CD1c-positive myeloid dendritic cell (primary cell): Measurements from ENCODE around the gene AMOTL1.
"Not testable (repeated sequence)": the region's sequence is repeated elsewhere in the genome, so short reads cannot be mapped to it uniquely, and the experiment has no call there.

Experiments used
- DNase-seq: peaks from one replicate; pipeline ENCODE4 v3.0.0-alpha.2; 2016; ENCODE audit errors: extremely low spot score

Gene AMOTL1

DNA sequence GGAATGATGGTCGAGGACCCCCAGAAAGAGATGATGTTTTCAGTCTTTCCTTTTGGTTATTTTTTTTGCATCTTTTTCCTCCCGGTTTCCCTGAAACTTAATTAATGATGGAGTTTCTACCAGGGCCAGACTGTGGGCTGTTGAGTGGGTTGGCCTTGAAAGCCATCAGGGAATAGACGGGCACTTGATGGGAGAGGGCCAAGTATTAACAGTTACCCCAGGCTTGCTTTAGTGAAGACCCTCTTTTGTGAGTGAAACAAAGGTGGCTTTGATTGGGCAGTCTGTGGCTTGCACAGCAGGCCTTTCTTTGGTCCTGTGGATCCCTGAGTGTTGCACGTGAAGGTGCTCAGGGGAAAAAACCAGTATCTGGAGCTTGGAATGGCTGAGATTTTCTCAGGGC, 56.9 kb downstream of the AMOTL1 start:
- DNase-seq = no peak

DNA sequence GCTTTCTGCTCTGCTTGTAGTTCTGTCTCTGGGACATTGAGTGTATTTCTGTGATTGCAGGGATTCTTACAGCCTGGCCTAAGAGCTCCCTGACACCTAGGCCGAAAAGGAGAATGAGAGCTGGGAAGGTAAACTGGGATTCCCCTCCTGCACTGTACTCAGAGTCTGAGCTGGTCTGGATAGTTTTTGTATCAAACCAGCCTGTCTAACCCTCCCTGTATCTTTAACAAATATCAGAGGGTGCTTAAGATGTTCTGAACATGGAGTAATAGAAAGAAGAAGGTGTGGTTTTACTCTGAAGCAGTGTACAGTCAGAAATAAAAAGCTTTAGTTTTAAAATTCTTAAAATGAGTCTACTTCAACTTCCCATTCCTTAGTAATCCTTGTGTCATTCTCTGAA, 57.3 kb downstream of the AMOTL1 start:
- DNase-seq = no peak

DNA sequence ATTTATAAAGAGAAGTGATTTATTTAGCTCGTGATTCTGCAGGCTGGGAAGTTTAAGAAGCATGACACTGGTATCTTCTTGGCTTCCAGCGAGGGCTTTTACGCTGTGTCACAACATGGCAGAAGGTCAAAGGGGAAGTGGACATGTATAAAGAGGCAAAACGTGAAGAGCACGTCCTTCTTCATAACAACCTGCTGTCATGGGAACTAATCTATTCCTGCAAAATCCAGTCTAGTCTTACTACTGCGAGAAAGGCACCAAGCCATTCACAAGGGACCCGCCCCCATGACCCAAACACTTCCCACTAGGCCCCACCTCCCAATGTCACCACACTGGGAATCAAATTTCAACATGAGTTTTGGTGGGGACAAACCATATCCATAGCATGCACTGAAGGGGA, 58.3 kb downstream of the AMOTL1 start:
- DNase-seq = no peak

DNA sequence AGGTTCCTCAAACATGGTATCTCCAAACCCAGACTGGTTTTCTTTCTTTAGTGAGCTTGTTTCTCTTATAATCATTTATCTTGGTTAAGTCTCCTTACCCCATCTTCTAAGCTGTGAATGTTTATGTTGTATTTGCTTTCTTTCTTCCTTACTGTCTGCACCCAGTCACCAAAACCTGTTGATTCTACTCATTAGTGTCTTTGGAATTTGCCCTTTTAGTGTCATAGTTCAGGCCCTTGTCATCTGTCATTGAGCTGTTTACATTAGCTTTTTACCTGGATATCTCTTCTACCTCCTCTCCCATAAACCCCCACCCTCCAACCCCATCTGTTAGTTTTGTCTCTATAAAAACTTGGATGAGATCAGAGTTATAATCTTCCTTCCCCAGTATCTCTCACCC, 59.9 kb downstream of the AMOTL1 start:
- no peak for DNase-seq

DNA sequence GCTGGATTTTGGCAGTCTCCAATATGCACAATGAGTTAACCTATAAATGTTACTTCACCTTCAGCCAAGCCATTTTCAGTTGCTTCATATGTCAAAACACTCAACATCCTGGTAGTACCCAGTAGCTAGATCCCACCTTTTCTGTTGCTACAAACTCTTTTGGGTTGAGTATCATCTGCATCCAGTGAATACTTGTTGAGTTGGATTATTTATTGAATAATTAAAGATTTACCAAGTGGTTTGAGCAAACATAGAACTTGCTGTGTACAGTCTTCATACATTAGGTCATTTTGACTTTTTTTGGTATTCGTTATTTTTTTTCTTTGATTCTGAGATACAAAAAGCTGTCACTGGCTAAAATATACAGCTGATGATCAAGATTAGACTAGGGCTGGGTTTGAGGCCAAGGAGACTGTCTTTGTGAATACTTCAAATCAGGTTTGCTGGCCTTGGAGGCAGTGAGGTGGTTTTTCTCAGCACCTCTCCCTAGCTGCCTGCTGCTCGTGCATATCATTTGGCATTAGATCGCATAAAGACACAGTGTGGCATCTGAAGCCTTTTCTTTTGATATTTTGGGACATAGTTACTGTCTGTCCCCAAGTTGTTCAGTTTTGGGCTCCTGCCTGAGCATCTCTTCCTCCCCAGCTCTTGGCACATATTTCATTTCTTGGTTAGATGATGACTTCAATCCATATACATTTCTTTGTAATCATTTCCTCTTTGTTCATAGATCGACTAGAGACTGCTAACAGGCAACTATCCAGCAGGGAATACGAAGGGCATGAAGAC, 62.8 kb downstream of the AMOTL1 start:
- no peak for DNase-seq

DNA sequence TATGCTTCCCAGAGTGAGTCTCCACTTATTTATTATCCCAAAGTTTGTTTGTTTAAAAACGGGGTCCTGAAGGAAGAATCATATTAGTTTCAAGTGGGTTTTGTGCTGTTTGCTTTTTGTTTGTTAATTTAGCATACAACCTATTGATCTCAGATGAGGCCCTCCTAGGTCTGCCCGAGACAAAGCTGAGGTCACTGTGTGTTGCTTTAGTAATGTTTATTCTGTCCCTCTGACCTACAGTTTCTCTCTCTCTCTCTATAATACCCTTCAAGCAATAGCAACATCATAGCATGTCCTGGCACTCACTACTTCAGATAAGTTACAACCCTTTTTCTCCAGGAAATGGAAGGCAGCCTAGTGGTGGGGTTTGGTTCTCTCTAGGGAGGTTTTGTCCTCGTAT, 63.4 kb downstream of the AMOTL1 start:
- DNase-seq = no peak

DNA sequence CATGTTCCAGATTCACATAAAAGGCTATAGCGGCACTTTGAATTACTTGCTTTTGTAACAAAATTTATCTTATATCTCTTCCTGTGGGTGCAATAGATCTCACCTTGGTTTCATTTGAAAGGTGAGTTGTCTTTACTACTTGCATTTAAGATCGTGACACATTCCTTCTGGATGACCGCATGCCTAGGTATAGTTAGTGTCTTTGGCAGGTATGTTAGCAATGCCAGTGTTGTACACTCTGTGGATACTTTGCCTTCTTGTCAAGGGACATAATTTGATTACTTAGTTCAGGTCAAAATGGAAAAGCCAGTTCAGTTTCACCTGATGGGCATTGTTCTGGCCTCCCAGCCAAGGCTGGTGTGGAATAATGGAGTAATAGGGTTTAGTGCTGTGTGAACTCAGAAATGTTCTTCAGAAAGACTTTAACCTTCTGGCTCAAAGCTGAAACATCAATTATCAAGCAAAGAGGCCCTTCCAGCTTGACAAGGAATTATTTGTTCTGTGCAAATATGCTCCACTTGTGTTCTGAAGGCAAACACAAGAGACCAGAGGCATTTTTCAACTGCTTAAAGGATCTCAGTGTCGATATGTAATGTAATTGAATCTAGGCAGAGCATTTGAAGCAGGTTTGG, 64.6 kb downstream of the AMOTL1 start:
- DNase-seq = no peak

DNA sequence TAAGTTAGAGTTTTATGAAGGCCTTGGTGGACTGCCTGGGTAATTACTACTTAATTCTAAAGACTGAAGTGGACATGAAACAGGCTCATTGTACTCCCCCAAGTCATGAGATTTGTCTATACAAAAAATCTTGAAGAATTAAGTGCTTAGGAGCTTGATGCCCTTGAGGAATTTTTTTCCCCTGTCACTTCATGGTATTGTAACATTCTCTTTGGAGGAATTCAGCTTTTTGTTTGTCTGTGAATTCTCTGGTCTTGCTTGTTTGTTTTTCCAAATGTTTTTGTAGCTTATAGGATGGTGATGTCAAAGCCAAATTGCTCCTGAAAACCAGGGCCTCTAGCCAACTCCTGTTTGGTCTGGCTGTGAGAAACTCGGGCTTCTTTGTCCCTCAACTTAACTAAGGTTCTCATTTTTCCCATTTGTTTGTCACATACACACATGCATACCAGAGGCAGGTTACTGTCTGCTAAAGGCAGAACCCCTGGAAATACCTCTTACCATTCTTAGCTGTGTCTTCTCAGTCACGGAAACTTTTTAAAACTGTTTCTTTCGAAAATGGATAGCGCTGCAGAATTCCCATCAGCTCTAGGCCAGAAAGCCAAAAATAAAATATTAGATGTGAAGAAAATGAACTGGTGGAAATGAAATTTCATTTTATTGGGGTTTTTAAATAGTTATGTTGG, 66.9 kb downstream of the AMOTL1 start:
- no peak for DNase-seq

DNA sequence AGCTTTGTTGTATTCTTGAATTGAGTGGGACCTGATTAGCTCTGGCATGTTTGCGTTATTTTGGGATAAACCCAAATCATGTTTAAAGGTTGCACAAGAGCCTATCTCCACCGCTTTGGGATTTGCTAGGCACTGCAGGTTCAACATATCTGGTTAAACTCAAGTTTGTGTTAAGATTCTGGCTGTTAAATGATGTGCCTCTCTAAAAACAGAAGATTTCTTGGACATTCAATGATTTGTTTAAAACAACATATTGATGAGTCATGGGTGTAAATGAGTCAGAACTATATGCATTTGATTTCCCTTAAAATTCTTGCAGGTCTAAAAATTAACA, 67.4 kb downstream of the AMOTL1 start:
- no peak for DNase-seq

DNA sequence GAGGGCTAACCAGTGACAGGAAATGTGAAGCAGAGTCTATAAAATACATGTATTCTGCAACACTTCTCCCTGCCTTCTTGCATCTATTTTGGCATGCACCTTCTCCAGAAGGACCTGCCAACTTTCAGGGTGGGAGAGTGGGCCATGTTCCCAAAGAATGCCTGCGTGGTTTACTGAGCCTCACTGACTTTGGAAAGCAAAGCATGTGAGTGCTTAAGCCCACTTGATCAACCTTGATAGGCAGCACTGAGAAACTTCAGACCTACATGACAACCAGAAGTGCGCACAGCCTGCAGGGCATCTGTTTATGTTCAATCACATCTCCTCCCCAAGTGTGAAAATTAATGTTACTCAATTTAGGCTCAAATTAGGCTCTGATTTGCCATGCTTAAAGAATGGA, 69.2 kb downstream of the AMOTL1 start:
- DNase-seq = no peak

DNA sequence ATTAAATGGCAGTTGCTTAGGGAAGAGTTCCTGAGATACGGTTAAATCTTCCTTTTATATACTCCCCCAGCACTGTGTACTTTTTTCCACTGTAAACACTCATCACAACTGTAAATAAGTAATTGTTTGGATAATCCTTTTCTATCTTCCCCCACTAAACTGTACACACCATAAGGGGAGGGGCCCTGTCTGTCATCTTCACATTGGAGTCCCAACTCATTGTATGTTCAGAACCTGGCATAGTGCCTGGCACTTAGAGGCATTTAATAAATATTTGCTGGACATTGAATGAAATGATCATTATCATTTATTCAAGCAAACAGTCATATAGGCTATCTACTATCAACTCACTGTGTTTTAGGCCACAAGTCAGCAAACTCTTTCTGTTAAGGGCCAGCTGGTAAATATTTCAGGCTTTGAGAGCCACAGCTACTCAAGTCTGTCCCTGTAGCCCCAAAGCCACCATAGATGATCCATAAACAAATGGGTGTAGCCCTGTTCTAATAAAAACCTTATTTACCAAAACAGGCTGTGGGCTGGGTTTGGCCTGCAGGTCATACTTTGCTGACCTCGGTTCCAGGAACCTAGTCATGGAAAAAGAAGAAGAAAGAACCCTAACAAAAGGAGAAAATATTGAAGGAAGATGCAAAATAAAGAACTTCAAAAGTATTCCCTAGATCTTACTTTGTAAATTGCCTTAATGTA, 70.0 kb downstream of the AMOTL1 start:
- no peak for DNase-seq

DNA sequence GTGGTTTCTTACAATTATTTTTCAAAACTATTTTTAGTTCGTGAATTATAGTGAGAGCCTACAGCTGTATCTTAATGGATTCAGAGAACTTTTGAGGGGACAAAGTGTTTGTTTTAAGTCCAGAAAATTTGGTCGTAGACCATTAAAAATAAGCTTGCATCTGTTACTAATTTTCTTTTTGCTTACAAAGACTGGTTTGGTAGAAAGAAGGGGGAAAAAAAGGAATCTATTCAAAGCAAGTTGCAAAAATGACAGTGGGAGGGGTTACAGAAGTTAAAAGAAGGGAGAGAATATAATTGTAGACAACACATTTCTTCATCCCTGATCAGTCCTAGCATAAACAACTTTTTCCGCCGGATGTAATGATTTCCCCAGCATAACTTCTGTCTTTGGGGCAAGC, 72.1 kb downstream of the AMOTL1 start:
- DNase-seq = no peak

DNA sequence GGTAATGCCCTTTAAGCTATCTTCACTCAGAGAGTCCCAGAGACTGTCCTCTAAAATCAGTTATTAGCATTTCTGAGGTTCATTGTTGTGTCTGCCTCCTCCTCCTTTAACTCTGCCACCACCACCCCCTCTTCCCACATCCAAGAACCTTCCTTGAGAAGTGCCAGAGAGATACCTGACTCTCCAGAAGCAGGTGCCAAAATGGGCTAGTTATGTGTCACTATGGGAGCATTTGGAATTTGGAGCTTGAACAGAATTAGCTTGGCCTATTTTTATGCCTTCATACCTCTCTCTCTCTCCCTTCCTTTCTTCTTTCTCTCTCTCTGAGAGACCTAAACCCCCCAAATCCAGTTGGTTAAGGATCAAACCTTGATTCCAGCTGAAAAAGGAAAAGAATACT, 75.9 kb downstream of the AMOTL1 start:
- DNase-seq = no peak

DNA sequence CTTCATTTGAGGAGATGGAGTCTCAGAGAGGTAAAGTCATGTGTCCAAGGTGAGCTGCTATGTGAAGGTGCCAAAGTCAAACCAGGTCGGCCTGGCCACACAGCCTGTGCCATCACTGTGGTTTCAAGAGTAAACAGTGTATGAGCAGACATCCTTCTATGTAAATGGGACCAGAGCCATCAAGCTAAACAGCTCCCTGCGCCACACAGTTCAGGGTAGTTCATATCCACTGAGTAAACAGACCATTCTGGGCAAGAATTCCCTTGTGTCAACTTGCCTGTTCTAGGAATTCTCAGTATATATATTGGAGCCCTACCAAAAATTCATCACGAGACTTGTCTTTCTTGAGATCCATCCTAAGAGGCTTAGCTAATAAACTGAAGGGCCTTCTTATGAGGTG, 77.5 kb downstream of the AMOTL1 start:
- no peak for DNase-seq

DNA sequence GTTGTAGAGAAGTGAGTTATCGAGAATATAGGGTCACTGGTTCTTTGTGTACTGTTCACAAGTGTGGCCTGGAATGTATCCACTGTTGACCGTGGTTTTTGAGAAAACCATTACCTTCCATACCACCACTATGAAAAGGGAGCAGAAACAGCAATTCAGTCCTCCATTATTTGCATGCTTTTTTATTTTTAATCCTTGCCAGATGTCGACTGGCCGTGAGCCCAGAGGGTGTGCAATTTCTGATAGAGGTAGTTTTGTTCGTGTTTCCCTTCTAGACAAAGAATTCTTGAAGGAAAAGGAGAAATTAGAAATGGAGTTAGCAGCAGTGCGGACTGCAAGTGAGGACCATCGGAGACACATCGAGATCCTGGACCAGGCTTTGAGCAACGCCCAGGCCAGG, 81.7 kb downstream of the AMOTL1 start:
- no peak for DNase-seq

DNA sequence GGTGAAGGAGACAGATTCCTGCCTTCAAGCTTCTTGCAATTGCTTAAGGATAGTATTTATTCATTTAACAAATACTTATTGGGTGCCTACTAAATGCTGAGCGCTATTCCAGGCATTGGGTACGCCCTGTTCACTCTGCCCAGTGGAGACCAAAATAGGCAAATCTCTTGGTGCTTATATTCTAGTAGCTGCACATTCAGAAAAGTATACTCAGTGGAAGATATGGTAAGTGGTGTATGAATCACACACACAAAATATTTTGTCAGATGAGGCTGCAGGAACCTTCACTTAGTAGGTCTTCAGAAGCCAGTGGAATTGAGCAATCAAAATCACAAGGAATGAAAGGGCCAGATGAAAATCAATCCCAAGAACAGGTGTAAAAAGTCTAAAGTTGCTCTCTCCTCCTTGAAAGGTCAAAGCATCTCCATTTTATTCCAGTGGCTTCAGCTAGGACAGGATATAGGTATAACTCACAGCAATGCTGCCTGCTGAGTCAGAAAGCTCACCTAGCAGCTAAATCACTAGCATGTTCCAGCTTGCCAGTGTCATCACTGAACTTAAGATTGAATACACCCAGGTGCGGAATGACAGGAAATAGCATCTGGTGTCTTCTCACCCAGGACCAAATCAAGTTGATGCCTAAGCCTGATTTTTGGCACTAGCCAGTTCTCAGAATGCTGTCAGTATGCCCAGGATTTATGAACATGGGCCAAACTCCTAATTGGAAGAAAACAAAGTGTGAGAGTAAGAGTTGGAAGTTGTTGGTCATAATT, 83.9 kb downstream of the AMOTL1 start:
- DNase-seq = no peak

DNA sequence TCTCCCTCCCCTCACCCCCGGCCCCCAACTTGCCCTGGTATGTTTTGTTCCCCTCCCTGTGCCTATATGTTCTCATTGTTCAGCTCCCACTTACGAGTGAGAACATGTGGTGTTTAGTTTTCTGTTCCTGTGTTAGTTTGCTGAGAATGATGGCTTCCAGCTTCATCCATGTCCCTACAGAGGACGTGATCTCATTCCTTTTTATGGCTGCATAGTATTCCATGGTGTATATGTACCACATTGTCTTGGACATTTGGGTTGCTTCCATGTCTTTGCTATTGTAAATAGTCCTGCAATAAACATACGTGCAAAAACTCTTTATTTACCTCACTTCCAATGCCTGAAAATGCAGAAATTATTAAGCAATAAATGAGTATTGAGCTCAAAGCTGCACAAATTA, 85.1 kb downstream of the AMOTL1 start:
- not testable (repeated sequence) for DNase-seq

DNA sequence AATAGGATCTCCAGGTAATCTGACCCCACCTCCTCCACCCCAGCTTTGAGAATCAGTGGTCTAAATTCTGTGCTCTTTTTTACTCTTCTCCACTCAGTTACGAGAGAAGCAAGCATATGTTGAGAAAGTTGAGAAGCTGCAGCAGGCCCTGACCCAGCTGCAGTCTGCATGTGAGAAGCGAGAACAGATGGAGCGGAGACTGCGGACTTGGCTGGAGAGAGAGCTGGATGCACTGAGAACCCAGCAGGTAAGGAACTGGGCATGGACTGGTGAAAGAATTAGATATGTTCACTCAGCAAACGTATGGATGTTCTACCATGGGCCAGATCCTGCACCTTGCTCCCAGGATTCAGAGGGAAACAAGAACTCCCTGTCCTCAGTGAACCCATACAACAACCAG, 85.7 kb downstream of the AMOTL1 start:
- no peak for DNase-seq

DNA sequence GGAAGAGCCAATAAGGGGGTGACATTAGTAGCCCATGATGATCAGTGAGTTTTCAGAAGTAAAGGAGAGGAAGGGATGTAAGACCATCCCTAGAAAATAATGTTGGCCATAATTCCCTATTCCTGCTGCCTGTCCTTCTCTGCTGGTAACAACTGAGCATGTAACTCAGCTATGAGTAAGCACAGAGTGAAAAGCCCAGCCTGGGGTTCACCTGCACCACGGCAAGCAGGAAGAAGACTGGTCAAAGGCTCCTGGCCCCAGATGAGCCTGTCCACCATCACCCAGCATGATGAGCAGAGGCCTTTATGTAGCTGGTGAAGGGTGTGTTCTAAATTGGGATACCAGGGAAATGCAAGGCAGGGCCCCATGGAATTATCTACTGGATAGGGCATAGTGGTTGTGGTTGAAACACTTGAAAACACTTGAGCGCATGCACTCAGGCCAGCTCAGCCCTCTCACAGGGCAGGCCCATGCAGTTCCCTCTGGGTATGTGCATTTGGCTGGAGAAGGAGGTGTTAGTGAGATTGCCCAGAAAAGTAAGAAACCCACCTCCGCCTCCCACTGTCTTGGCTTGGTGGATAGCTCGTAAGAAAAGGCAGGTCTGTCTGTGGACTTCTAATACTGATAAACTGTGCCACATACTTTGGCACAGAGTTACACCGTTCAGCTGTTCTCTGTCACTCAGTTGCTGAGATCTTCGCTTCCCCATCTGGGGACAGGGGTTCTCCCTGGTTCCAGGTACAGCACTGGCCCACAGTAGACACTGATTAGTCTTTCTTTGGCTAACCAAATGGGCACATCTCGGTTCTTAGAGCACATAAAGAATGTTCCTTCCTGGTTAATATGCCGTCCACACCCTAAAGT, 86.8 kb downstream of the AMOTL1 start:
- no peak for DNase-seq

DNA sequence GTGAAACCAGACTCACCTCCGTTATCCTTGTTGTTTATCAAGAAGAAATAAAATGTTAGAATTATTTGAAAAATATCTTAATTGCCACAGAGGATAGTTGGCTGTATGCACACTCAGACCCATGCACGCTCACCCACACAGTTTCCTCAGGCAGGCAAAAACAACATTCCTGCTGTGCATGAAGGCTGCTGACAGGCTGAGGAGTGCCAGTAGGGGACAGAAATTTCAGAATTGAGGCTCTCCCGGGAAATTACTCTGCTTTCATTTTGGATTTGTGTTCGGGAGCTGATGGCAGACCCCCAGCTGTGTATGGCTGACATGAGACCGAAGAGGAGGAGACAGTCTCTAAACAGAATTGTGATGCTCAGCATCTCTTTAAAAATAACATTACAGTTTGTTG, 87.5 kb downstream of the AMOTL1 start:
- DNase-seq = no peak

DNA sequence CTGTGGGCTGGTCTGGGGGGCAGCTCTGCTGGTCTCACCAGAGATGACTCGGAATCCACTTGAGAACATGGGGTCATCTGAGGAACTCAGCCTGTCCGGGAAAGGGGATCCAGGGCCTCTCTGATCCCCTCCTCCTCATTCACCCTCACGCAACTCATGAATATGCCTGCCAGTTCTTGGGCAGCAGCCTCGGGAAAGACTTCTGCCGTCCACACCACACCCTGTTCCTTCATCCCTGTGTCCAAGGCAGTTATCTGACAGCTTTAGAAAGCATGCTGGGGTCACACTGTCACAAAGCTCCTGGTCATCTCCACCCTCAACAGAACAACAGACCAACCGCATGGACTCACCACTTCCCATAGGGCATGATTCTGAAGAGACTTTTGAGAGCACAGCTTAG, 88.3 kb downstream of the AMOTL1 start:
- no peak for DNase-seq
